ENCODE results near the gene NT5C1B.

The NT5C1B gene

GRCh38 chr2:18514526-18515461 is 74.6 kb downstream of the NT5C1B start:
- peak; percentile 51 for DNase-seq

Measured in hematopoietic multipotent progenitor cell treated with erythropoietin and hydrocortisone succinate and interleukin-3 and kit ligand, for 4 days (in vitro differentiated cells).